Natural killer cell (primary cell): Measurements from ENCODE around the gene SBSN. TPM values are rescaled to one million over a fixed set of nuclear protein-coding genes. Genes with fewer than 3 reads are reported as not detected.

Experiments used
- ATAC-seq, 3 donors: fragments of 150-1000 bp in 2 of 3; fragments of 200-7000 bp in 1 of 3; cut with Tn5 transposase; 1 replicate in 1 of 3; 2 replicates in 2 of 3; pipeline ENCODE4 v1.10.0; 2021; ENCODE audit warnings: mild to moderate bottlenecking in 2 of 3, moderate library complexity in 2 of 3
- DNase-seq, 2 donors: peaks; one replicate each; pipeline versions ENCODE4 v3.0.0 to v3.0.0-alpha.2; 2013 to 2021; ENCODE audit warnings: mixed read lengths in 1 of 2
- H3K27ac ChIP-seq: one replicate; pipeline ENCODE4 v1.5.1; 2013; ENCODE audit warnings: mild to moderate bottlenecking, low read length
- H3K27me3 ChIP-seq: one replicate; pipeline ENCODE4 v1.6.1; 2013; ENCODE audit warnings: low read length; ENCODE audit not compliant: control insufficient read depth, insufficient read depth
- H3K36me3 ChIP-seq: one replicate; pipeline ENCODE4 v1.6.1; 2013; ENCODE audit warnings: low read length; ENCODE audit not compliant: control insufficient read depth, insufficient read depth
- H3K4me1 ChIP-seq: one replicate; pipeline ENCODE4 v1.6.1; 2013; ENCODE audit warnings: low read length; ENCODE audit not compliant: control insufficient read depth, insufficient read depth
- H3K4me3 ChIP-seq: one replicate; pipeline ENCODE4 v1.5.1; 2013; ENCODE audit warnings: low read length
- H3K9me3 ChIP-seq: one replicate; pipeline ENCODE4 v1.6.1; 2013; ENCODE audit warnings: low read length; ENCODE audit not compliant: control insufficient read depth, insufficient read depth
- H3K27ac Mint-ChIP-seq, 2 donors: one replicate each; pipeline ENCODE4 v1.8.0; 2022; ENCODE audit warnings: mild to moderate bottlenecking in 2 of 2, mixed read lengths in 2 of 2, moderate library complexity in 1 of 2
- H3K27me3 Mint-ChIP-seq, 2 donors: one replicate each; pipeline ENCODE4 v1.8.0; 2022; ENCODE audit warnings: low read depth in 2 of 2, mixed read lengths in 2 of 2
- H3K36me3 Mint-ChIP-seq: one replicate; pipeline ENCODE4 v1.8.0; 2022; ENCODE audit warnings: mixed read lengths
- H3K4me1 Mint-ChIP-seq, 2 donors: one replicate each; pipeline ENCODE4 v1.8.0; 2022; ENCODE audit warnings: mixed read lengths in 2 of 2
- H3K4me3 Mint-ChIP-seq: one replicate; pipeline ENCODE4 v1.8.0; 2022; ENCODE audit warnings: mild to moderate bottlenecking, moderate library complexity, mixed read lengths
- H3K9me3 Mint-ChIP-seq, 2 donors: one replicate each; pipeline ENCODE4 v1.8.0; 2022; ENCODE audit warnings: mixed read lengths in 2 of 2
- CTCF ChIP-seq: fragments of 200-600 bp; IDR thresholded peaks from one replicate; pipeline ENCODE4 v1.8.0; 2022; ENCODE audit warnings: antibody characterized with exemption
- WGBS: methylation state at CpG from one replicate; pipeline ENCODE4 v1.1.7; 2013; ENCODE audit warnings: missing lambda C conversion rate; ENCODE audit not compliant: insufficient coverage; 5-methylcytosine and 5-hydroxymethylcytosine counted together
- intact Hi-C: fragments of 100-400 bp; cut with micrococcal nuclease; formaldehyde crosslinking; loops from one replicate; pipeline ENCODE4 v1.14.2; 2022
- total RNA-seq, 4 donors: library from RNA; stranded (reverse); fragments of 120-200 nt in 1 of 4; gene quantifications; one replicate each; pipeline versions ENCODE4 v1.2.3 to v1.2.4, GENCODE V29; 2013 to 2022

The SBSN gene
- total RNA-seq, 3 donors from 2014 or later (not counting 1 experiment from before 2014, with no cell fraction given): not detected

- peaks cover 16 to 33% of the 10 kb centered on the region in 2 donors for H3K27me3 Mint-ChIP-seq
- intact Hi-C loops: no loop called here
Observed at GRCh38 chr19:35529241-35530218, 1.4 kb upstream of the SBSN start.

GRCh38 chr19:35525873-35526272 lies 2.2 kb downstream of the SBSN start:
- ATAC-seq (no peak), DNase-seq (no peak)
- no peak for TF ChIP-seq CTCF
- intact Hi-C loops: no loop called here
- no peak overlapping the region for H3K4me3 ChIP-seq
- no peaks in the 10 kb centered on the region for H3K4me1 Mint-ChIP-seq
- H3K36me3 Mint-ChIP-seq: no peaks in the 10 kb centered on the region
- no peaks in the 10 kb centered on the region for H3K4me1 ChIP-seq
- H3K9me3 ChIP-seq: no peaks in the 10 kb centered on the region
- no peak overlapping the region for H3K4me3 Mint-ChIP-seq
- H3K9me3 Mint-ChIP-seq: no peaks in the 10 kb centered on the region
- H3K27ac ChIP-seq: no peak overlapping the region
- peaks cover 9 to 24% of the 10 kb centered on the region in 2 donors for H3K27me3 Mint-ChIP-seq
- H3K36me3 ChIP-seq: no peaks in the 10 kb centered on the region
- no peak overlapping the region for H3K27ac Mint-ChIP-seq
- 73% methylated on average over 4 of the region's 4 CpGs for WGBS
- no peaks in the 10 kb centered on the region for H3K27me3 ChIP-seq

More at GRCh38 chr19:35529241-35530218, 1.4 kb upstream of the SBSN start:
- peaks cover 19% of the 10 kb centered on the region for H3K4me1 ChIP-seq
- H3K9me3 ChIP-seq: no peaks in the 10 kb centered on the region
- H3K27me3 ChIP-seq: no peaks in the 10 kb centered on the region
- H3K36me3 ChIP-seq: no peaks in the 10 kb centered on the region
- no peaks in the 10 kb centered on the region for H3K36me3 Mint-ChIP-seq
- H3K4me3 ChIP-seq: no peak overlapping the region
- 41% methylated on average over 19 of the region's 19 CpGs for WGBS
- H3K27ac ChIP-seq: no peak overlapping the region
- TF ChIP-seq CTCF: no peak
- H3K4me1 Mint-ChIP-seq: peaks cover 6 to 16% of the 10 kb centered on the region in 2 donors
- H3K27ac Mint-ChIP-seq: peak overlapping the region in 1 of 2 donors; percentile 56
- no peak overlapping the region for H3K4me3 Mint-ChIP-seq
- DNase-seq (no peak), ATAC-seq (no peak)
- H3K9me3 Mint-ChIP-seq: no peaks in the 10 kb centered on the region

- Histone ChIP-seq H3K9me3 (no peaks in the 10 kb centered on the region), H3K27me3 (no peaks in the 10 kb centered on the region), H3K36me3 (no peaks in the 10 kb centered on the region), H3K4me1 (no peaks in the 10 kb centered on the region), H3K27ac (no peak overlapping the region), H3K4me3 (no peak overlapping the region)
- no peak for TF ChIP-seq CTCF
- H3K27me3 Mint-ChIP-seq: peaks cover 14 to 21% of the 10 kb centered on the region in 2 donors
- no peaks in the 10 kb centered on the region for H3K4me1 Mint-ChIP-seq
- WGBS: 80% methylated on average over 11 of the region's 11 CpGs
- H3K27ac Mint-ChIP-seq: no peak overlapping the region
- H3K36me3 Mint-ChIP-seq: no peaks in the 10 kb centered on the region
- H3K4me3 Mint-ChIP-seq: no peak overlapping the region
- intact Hi-C loops: no loop called here
- ATAC-seq (no peak), DNase-seq (no peak)
- H3K9me3 Mint-ChIP-seq: no peaks in the 10 kb centered on the region
Observed at GRCh38 chr19:35524181-35524837, 3.8 kb downstream of the SBSN start.
